HepG2 (cell line): ENCODE results near the gene COL4A3. TPM values are rescaled to one million over a fixed set of nuclear protein-coding genes. Genes with fewer than 3 reads are reported as not detected.

Experiments
- HIC2 ChIP-seq: sonication (generic); formaldehyde crosslinking; IDR thresholded peaks from 2 replicates; pipeline ENCODE4 v1.9.0; 2022; ENCODE audit warnings: low read depth, missing genetic modification reagents
- KIAA2018 ChIP-seq: sonication (generic); formaldehyde crosslinking; IDR thresholded peaks from 2 replicates; pipeline ENCODE4 v1.5.0; 2020; ENCODE audit warnings: mild to moderate bottlenecking, missing genetic modification reagents, borderline replicate concordance
- ZNF414 ChIP-seq: sonication (generic); formaldehyde crosslinking; IDR thresholded peaks from 2 replicates; pipeline ENCODE4 v1.5.0; 2020; ENCODE audit warnings: missing genetic modification reagents
- ZNF547 ChIP-seq: sonication (generic); formaldehyde crosslinking; IDR thresholded peaks from 2 replicates; pipeline ENCODE4 v1.5.1; 2020; ENCODE audit warnings: mild to moderate bottlenecking, missing genetic modification reagents
- polyA plus RNA-seq, 8 experiments: library from polyadenylated mRNA; depleted of rRNA in 3 of 8; stranded (reverse) in 7 of 8; unstranded in 1 of 8; fragments of >200 nt; fragmentation: Illumina TruSeq in 4 of 8; extraction: Trizol in 4 of 8; gene quantifications; 2 replicates each; pipeline versions ENCODE4 v1.2.1 to v1.2.3, GENCODE V29; 2011 to 2016; ENCODE audit warnings: low read depth in 4 of 8, missing spikeins in 1 of 8, mixed read lengths in 1 of 8; ENCODE audit not compliant: insufficient read depth in 1 of 8
- total RNA-seq, 5 experiments: library from RNA; depleted of rRNA; stranded (reverse); fragments of >200 nt; fragmentation: Illumina TruSeq; extraction: Trizol; gene quantifications; 2 replicates each; pipeline ENCODE4 v1.2.3, GENCODE V29; 2016; ENCODE audit warnings: low read depth in 1 of 5

Gene COL4A3
- total and polyA plus RNA-seq, 2 of the 13 experiments (the other 11 are each of a cell fraction or from before 2014, with no cell fraction given), result 0.02 TPM; not detected in 1

GRCh38 chr2:227296671-227297405, 132.4 kb downstream of the COL4A3 start (continued):
- TF ChIP-seq KIAA2018 (CRISPR knock-in tag), result no peak
- TF ChIP-seq ZNF547 (CRISPR knock-in tag), result no peak
- no peak for TF ChIP-seq HIC2 (CRISPR knock-in tag)
- no peak for TF ChIP-seq ZNF414
- TF ChIP-seq, all 625 proteins: peak for 0
